Neural progenitor cell (in vitro differentiated cells): ENCODE data around the gene MRGPRE. TPM values are rescaled to one million over a fixed set of nuclear protein-coding genes. Genes with fewer than 3 reads are reported as not detected.

Experiments
- DNase-seq: peaks from one replicate; pipeline ENCODE4 v3.0.0-alpha.2; 2016; ENCODE audit warnings: low spot score
- H2AFZ ChIP-seq: fragments of 200-600 bp; sonication (generic); replicated peaks from 2 replicates; pipeline ENCODE4 v1.6.1; 2016; ENCODE audit warnings: antibody characterized with exemption
- H3F3A ChIP-seq: fragments of 200-600 bp; sonication (generic); 2 replicates; pipeline ENCODE4 v1.6.1; 2016; ENCODE audit warnings: antibody characterized with exemption, low read depth
- H3K27ac ChIP-seq: fragments of 200-600 bp; sonication (generic); 2 replicates; pipeline ENCODE4 v1.5.1; 2016; ENCODE audit warnings: mild to moderate bottlenecking
- H3K27me3 ChIP-seq: fragments of 200-600 bp; sonication (generic); 2 replicates; pipeline ENCODE4 v1.6.1; 2016; ENCODE audit warnings: mild to moderate bottlenecking, moderate library complexity
- H3K36me3 ChIP-seq: fragments of 200-600 bp; sonication (generic); 2 replicates; pipeline ENCODE4 v1.5.1; 2016
- H3K4me1 ChIP-seq: fragments of 200-600 bp; sonication (generic); 2 replicates; pipeline ENCODE4 v1.6.1; 2016; ENCODE audit warnings: mixed run types
- H3K4me2 ChIP-seq: fragments of 200-600 bp; sonication (generic); 2 replicates; pipeline ENCODE4 v1.6.1; 2016
- H3K4me3 ChIP-seq: fragments of 200-600 bp; sonication (generic); 2 replicates; pipeline ENCODE4 v1.5.1; 2016
- H3K79me2 ChIP-seq: fragments of 200-600 bp; sonication (generic); 2 replicates; pipeline ENCODE4 v1.6.1; 2016; ENCODE audit warnings: low read depth
- H3K9ac ChIP-seq: fragments of 200-600 bp; sonication (generic); 2 replicates; pipeline ENCODE4 v1.6.1; 2016
- H3K9me3 ChIP-seq: fragments of 200-600 bp; sonication (generic); 2 replicates; pipeline ENCODE4 v1.5.1; 2016; ENCODE audit warnings: low read depth
- H4K20me1 ChIP-seq: fragments of 200-600 bp; sonication (generic); 2 replicates; pipeline ENCODE4 v1.6.1; 2016; ENCODE audit warnings: low read depth
- H3K27ac Mint-ChIP-seq: 3 replicates; pipeline ENCODE4 v1.8.0; 2021; ENCODE audit warnings: mixed read lengths
- H3K27me3 Mint-ChIP-seq: 2 replicates; pipeline ENCODE4 v1.8.0; 2022; ENCODE audit warnings: low read depth, mild to moderate bottlenecking, inconsistent platforms, moderate library complexity, mixed read lengths; ENCODE audit not compliant: insufficient read depth
- H3K36me3 Mint-ChIP-seq: 3 replicates; pipeline ENCODE4 v1.8.0; 2021; ENCODE audit warnings: mixed read lengths
- H3K4me1 Mint-ChIP-seq: 3 replicates; pipeline ENCODE4 v1.8.0; 2021; ENCODE audit warnings: mixed read lengths
- H3K4me3 Mint-ChIP-seq: 3 replicates; pipeline ENCODE4 v1.8.0; 2021; ENCODE audit warnings: mild to moderate bottlenecking, moderate library complexity, mixed read lengths
- H3K9me3 Mint-ChIP-seq: 3 replicates; pipeline ENCODE4 v1.8.0; 2020; ENCODE audit warnings: mixed read lengths
- CTCF ChIP-seq: fragments of 200-600 bp; sonication (generic); IDR thresholded peaks from 2 replicates; pipeline ENCODE4 v1.5.1; 2017; ENCODE audit warnings: antibody characterized with exemption, mild to moderate bottlenecking
- EZH2 ChIP-seq: fragments of 200-600 bp; sonication (generic); IDR thresholded peaks from 2 replicates; pipeline ENCODE4 v1.6.1; 2017; ENCODE audit warnings: antibody characterized with exemption, mild to moderate bottlenecking, moderate library complexity
- EZH2phosphoT487 ChIP-seq: fragments of 200-600 bp; sonication (generic); IDR thresholded peaks from 2 replicates; pipeline ENCODE4 v1.6.1; 2017; ENCODE audit warnings: antibody characterized with exemption
- total RNA-seq: library from RNA; depleted of rRNA; stranded (reverse); fragments of >200 nt; gene quantifications from 2 replicates; pipeline ENCODE4 v1.2.3, GENCODE V29; 2015; ENCODE audit warnings: low replicate concordance

Gene MRGPRE
- total RNA-seq, 1 donor from 2014 or later = not detected

DNA sequence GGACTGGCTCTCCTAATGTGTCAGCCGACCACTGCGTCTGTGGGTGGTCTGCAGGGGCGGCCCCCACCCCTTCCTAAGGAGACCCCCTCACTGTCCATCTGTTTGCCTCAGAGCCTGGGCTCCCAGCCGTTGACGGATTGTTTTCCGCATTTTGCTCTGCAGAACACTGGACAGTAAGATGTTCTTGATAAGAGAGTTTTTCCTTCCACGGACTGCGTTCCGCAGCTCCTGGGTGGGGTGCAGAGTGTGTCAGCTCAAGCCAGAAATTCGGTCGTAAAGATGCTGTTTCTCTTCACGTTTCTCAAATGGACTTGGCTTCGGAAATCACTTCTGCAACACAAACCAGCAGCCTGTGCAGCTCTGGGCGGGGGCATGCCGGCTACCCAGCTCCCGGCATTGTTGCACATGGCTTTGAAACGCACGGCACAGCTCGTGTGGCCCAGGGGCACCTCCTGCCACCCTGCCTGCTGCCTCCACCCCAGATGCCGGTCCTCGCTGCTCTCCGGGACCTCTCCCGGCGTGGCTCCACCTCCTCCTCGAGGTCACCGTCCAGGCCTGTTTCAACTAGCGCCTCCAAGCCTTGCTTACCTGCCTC, 10.7 kb downstream of the MRGPRE start:
- H2AFZ ChIP-seq = no peak overlapping the region
- no peaks in the 10 kb centered on the region for H3F3A ChIP-seq
- no peaks in the 10 kb centered on the region for H4K20me1 ChIP-seq
- H3K4me1 Mint-ChIP-seq = peaks cover 36% of the 10 kb centered on the region
- no peak for TF ChIP-seq CTCF
- TF ChIP-seq EZH2 = no peak
- no peak for TF ChIP-seq EZH2phosphoT487
- H3K36me3 ChIP-seq = no peaks in the 10 kb centered on the region
- H3K27ac Mint-ChIP-seq = no peak overlapping the region
- H3K9me3 Mint-ChIP-seq = no peaks in the 10 kb centered on the region
- no peaks in the 10 kb centered on the region for H3K36me3 Mint-ChIP-seq
- H3K4me3 Mint-ChIP-seq = no peak overlapping the region
- no peaks in the 10 kb centered on the region for H3K9me3 ChIP-seq
- no peak overlapping the region for H3K27ac ChIP-seq
- H3K4me1 ChIP-seq = peaks cover 9% of the 10 kb centered on the region
- DNase-seq = no peak
- H3K27me3 ChIP-seq = no peaks in the 10 kb centered on the region
- H3K4me2 ChIP-seq = no peak overlapping the region
- H3K27me3 Mint-ChIP-seq = peaks cover 14% of the 10 kb centered on the region
- no peaks in the 10 kb centered on the region for H3K79me2 ChIP-seq
- no peak overlapping the region for H3K9ac ChIP-seq
- no peak overlapping the region for H3K4me3 ChIP-seq

DNA sequence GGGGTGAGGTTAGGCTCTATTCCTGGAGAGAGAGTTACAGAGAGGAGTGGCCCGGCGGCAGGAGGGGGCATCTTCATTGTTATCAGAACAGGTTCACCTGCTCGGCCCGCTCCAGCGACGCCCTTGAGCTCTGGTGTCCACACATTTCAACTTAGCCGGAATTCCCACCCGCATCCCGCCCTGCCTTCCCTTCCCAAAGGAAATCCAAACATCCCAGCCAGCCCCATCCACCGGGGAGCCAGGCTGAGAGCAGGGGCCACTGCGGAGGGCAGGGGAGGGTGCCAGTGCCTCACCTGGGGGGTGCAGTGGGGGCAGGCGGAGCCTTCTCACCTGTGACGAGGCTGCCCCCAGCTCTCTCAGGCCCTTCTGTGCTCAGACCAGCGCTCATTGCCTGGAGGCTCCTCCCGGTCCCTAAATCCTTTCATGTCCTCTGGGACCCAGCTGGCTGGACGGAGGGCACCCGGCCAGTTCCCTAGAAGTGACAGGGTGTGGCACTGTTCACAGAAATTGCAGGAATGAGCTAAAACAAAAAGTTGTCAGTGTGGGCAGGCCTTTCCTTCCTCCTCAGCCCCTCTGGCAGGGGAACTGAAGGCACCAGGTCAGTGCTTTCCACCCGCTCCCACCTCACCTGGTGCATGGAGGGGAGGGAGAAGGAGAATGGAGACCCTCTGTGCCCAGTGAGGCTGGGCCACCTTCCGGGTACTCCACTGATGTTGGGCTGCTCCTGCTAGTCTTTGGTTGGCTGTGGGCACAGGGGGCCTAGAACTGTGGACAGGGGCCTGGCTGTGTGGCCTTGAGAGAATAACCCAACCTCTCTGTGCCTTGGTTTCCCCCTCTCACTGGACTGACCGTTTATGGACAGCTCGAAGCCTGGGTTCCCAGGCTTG, 11.5 kb downstream of the MRGPRE start:
- H3K27ac Mint-ChIP-seq = no peak overlapping the region
- H3K9ac ChIP-seq = no peak overlapping the region
- no peaks in the 10 kb centered on the region for H3F3A ChIP-seq
- H3K4me1 Mint-ChIP-seq = peaks cover 31% of the 10 kb centered on the region
- no peaks in the 10 kb centered on the region for H3K9me3 ChIP-seq
- no peak overlapping the region for H2AFZ ChIP-seq
- no peaks in the 10 kb centered on the region for H4K20me1 ChIP-seq
- H3K4me3 Mint-ChIP-seq = no peak overlapping the region
- no peak for TF ChIP-seq EZH2phosphoT487
- TF ChIP-seq CTCF = no peak
- TF ChIP-seq EZH2 = no peak
- peaks cover 15% of the 10 kb centered on the region for H3K27me3 Mint-ChIP-seq
- H3K4me3 ChIP-seq = no peak overlapping the region
- peaks cover 9% of the 10 kb centered on the region for H3K4me1 ChIP-seq
- H3K27me3 ChIP-seq = peaks cover 4% of the 10 kb centered on the region
- H3K9me3 Mint-ChIP-seq = no peaks in the 10 kb centered on the region
- H3K27ac ChIP-seq = no peak overlapping the region
- no peaks in the 10 kb centered on the region for H3K36me3 Mint-ChIP-seq
- no peak for DNase-seq
- H3K79me2 ChIP-seq = no peaks in the 10 kb centered on the region
- no peak overlapping the region for H3K4me2 ChIP-seq
- H3K36me3 ChIP-seq = no peaks in the 10 kb centered on the region

DNA sequence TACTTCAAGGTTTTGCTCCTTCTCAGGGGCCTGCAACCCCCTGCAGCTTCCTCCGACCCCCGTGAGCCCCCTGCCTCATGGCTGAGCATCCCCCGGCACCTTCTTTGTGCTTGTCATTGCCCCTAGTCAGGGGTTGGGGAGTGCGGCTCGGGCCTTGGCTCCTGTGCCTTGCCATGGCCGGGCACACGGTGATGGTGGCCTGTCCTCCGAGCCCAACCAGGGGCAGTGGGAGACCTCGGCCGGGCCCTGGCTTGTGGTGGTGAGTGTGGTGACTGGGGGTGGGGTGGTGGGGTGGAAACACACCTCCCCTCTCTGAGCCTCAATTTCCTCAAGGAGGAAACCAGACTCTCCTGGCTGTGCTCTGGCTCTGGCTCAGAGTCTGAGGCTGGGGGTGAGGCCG, 12.1 kb downstream of the MRGPRE start:
- Histone ChIP-seq H3K27ac (no peak overlapping the region), H3F3A (no peaks in the 10 kb centered on the region), H3K4me1 (peaks cover 9% of the 10 kb centered on the region), H3K4me3 (no peak overlapping the region), H2AFZ (no peak overlapping the region), H3K9me3 (no peaks in the 10 kb centered on the region), H3K27me3 (peaks cover 4% of the 10 kb centered on the region), H3K4me2 (no peak overlapping the region), H3K79me2 (no peaks in the 10 kb centered on the region), H4K20me1 (no peaks in the 10 kb centered on the region), H3K36me3 (no peaks in the 10 kb centered on the region), H3K9ac (no peak overlapping the region)
- Mint-ChIP-seq H3K27ac (no peak overlapping the region), H3K4me1 (peaks cover 26% of the 10 kb centered on the region), H3K4me3 (no peak overlapping the region), H3K9me3 (no peaks in the 10 kb centered on the region), H3K36me3 (no peaks in the 10 kb centered on the region), H3K27me3 (peaks cover 15% of the 10 kb centered on the region)
- no peak for TF ChIP-seq EZH2
- no peak for TF ChIP-seq CTCF
- TF ChIP-seq EZH2phosphoT487 = no peak
- no peak for DNase-seq
